LNCaP clone FGC (cell line): ENCODE data around the gene SMIM41.

Experiments
- DNase-seq: peaks from one replicate; pipeline ENCODE4 v3.0.0-alpha.2; 2011; ENCODE audit warnings: low read depth
- H3K4me3 ChIP-seq: 2 replicates; pipeline ENCODE4 v1.5.1; 2011; ENCODE audit warnings: mild to moderate bottlenecking, low read depth, low read length, control low read depth
- TF ChIP-seq, protein P1 (sequence below): IDR thresholded peaks from 2 replicates; pipeline ENCODE4 v1.5.1; 2012; ENCODE audit warnings: mild to moderate bottlenecking; ENCODE audit not compliant: control insufficient read depth, insufficient read depth; ENCODE audit errors: extremely low read depth

SMIM41 gene

DNA sequence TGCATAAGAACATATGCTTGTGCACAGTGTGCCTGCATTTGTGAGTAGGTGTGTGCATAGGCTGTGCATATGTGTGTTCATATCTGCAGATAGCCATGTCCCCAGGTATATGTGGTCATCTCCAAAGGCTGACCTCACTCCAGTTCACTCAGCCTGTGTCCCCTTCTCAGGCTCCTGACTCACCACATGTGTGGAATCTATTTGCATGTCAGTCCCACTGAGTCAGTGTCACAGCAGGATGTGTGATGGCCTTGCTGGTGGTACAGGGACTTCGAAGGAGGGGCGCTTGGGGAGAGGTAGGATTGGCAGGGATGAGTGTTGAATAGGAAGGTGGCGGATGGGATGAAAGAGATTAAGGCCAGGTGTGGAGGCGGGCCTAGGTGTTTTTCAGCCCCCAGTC is 76.8 kb downstream of the SMIM41 start:
- H3K4me3 ChIP-seq, result no peak overlapping the region
- DNase-seq, result no peak
- TF ChIP-seq, protein P1, sequence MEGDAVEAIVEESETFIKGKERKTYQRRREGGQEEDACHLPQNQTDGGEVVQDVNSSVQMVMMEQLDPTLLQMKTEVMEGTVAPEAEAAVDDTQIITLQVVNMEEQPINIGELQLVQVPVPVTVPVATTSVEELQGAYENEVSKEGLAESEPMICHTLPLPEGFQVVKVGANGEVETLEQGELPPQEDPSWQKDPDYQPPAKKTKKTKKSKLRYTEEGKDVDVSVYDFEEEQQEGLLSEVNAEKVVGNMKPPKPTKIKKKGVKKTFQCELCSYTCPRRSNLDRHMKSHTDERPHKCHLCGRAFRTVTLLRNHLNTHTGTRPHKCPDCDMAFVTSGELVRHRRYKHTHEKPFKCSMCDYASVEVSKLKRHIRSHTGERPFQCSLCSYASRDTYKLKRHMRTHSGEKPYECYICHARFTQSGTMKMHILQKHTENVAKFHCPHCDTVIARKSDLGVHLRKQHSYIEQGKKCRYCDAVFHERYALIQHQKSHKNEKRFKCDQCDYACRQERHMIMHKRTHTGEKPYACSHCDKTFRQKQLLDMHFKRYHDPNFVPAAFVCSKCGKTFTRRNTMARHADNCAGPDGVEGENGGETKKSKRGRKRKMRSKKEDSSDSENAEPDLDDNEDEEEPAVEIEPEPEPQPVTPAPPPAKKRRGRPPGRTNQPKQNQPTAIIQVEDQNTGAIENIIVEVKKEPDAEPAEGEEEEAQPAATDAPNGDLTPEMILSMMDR, result no peak

DNA sequence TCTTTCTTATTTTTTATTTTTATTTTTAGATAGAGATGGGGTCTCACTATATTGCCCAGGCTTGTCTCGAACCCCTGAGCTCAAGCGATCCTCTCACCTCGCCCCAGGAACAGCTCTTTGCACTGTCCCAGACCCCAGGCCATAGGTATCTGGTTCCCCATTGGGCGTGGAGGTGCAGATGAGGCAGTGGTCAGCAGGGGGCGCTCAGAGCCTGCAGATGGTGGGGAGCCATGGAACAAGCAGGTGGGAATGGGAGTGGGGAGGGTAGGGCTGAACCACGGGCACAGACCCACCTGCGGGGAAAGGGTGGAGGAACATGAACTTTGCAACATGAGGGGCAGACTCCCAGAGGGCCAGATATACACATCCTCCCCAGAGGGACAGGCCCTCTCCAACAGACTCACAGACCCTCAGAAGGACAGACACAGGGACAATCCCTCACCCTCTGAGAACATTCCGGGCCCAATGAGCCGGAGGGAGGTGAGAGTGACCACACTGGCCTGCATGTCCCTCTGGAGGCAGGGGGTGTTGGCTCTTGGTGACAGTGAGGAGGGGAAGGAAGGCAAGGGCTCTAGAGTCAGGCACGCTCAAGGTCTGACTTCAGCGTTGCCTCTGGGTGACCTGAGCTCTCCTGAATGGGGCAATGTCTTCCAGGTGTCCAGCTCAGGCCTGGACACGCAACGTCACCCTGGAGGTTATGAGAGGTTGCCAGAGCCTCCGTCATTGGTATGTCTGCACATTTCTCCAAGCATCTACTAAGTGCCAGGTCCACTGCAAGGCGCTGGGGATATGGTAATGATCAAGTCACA is 77.5 kb downstream of the SMIM41 start:
- TF ChIP-seq, protein P1, result peak; percentile 99
- no peak overlapping the region for H3K4me3 ChIP-seq
- DNase-seq, result no peak

DNA sequence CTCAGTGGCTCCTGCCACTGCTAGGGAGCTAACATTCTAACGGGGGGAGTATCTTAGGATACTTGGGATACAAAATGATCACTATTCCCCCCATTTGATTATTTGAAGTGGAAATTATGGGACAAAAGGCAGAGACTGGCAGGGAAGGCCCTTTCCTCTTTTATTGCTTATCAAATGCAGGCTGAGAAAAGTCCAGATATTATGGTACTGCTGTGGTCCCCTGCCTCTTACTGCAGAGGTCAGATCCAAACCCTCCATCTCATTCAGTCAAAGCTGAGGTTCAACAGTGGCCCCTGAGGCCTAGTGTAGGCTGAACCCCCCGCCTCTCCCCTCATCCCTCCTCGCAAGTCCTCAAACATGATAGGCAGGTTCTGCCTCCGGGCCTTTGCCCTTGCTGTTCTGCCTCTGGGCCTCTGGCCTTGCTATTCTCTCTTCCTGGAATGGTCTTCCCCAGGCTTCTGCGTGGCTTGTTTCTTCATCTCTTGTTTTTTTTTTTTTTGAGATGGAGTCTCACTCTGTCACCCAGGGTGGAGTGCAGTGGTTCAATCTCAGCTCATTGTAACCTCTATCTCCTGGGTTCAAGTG is 78.2 kb downstream of the SMIM41 start:
- DNase-seq, result no peak
- TF ChIP-seq, protein P1, result no peak
- H3K4me3 ChIP-seq, result no peak overlapping the region
